ENCODE data around the gene OCA2. TPM values are rescaled to one million over a fixed set of nuclear protein-coding genes. Genes with fewer than 3 reads are reported as not detected.

The OCA2 gene
- total RNA-seq, 6 experiments from 2014 or later: 0.07 to 0.13 (median 0.12) TPM; not detected in 3

- intact Hi-C loops (cut with DNase I): no loop called here
- ATAC-seq (no peak), DNase-seq (no peak)
- Histone ChIP-seq H3K36me3 (no peaks in the 10 kb centered on the region), H3K4me3 (no peak overlapping the region), H3K4me1 (peaks cover 0 to 14% (median 0%) of the 10 kb centered on the region in 4 donors), H3K27ac (no peak overlapping the region), H3K27me3 (peaks cover 0 to 22% of the 10 kb centered on the region in 2 donors), H3K9me3 (no peaks in the 10 kb centered on the region)
- no peak for TF ChIP-seq CTCF (IDR thresholded peaks at IDR 0.05)
- TF ChIP-seq POLR2A (IDR thresholded peaks at IDR 0.05): no peak
- WGBS (ENCODE audit: insufficient coverage, low coverage, low lambda C conversion rate, missing lambda C conversion rate): 69% methylated on average over 7 of the region's 10 CpGs
Observed at GRCh38 chr15:28103831-28104230, 4.7 kb upstream of the OCA2 start.

- Histone ChIP-seq H3K4me3 (no peak overlapping the region), H3K4me1 (peaks cover 0 to 9% (median 0%) of the 10 kb centered on the region in 4 donors), H3K36me3 (no peaks in the 10 kb centered on the region), H3K27me3 (peaks cover 0 to 23% of the 10 kb centered on the region in 2 donors), H3K9me3 (no peaks in the 10 kb centered on the region), H3K27ac (no peak overlapping the region)
- no peak for DNase-seq
- TF ChIP-seq CTCF (IDR thresholded peaks at IDR 0.05) (no peak), POLR2A (IDR thresholded peaks at IDR 0.05) (no peak)
- 88% methylated on average over 3 of the region's 10 CpGs for WGBS (ENCODE audit: insufficient coverage, low coverage, low lambda C conversion rate, missing lambda C conversion rate)
- intact Hi-C loops (cut with DNase I): no loop called here
- ATAC-seq: no peak
Observed at GRCh38 chr15:28101983-28102441, 2.9 kb upstream of the OCA2 start.

- no peak overlapping the region for H3K4me3 ChIP-seq
- H3K9me3 ChIP-seq: no peaks in the 10 kb centered on the region
- H3K27ac ChIP-seq: no peak overlapping the region
- ATAC-seq (no peak), DNase-seq (no peak)
- H3K27me3 ChIP-seq: peaks cover 0 to 23% of the 10 kb centered on the region in 2 donors
- TF ChIP-seq CTCF (IDR thresholded peaks at IDR 0.05): no peak
- TF ChIP-seq POLR2A (IDR thresholded peaks at IDR 0.05): no peak
- peaks cover 0 to 9% (median 0%) of the 10 kb centered on the region in 4 donors for H3K4me1 ChIP-seq
- H3K36me3 ChIP-seq: no peaks in the 10 kb centered on the region
- intact Hi-C loops (cut with DNase I): no loop called here
- WGBS (ENCODE audit: insufficient coverage, low coverage, low lambda C conversion rate, missing lambda C conversion rate): 75% methylated on average over 3 of the region's 8 CpGs
Observed at GRCh38 chr15:28101201-28101600, 2.1 kb upstream of the OCA2 start.

GRCh38 chr15:28100516-28101195 lies 1.5 kb upstream of the OCA2 start:
- WGBS (ENCODE audit: insufficient coverage, low coverage, low lambda C conversion rate, missing lambda C conversion rate): 100% methylated on average over 1 of the region's 20 CpGs
- TF ChIP-seq CTCF (IDR thresholded peaks at IDR 0.05) (no peak), POLR2A (IDR thresholded peaks at IDR 0.05) (no peak)
- H3K9me3 ChIP-seq: no peaks in the 10 kb centered on the region
- H3K27ac ChIP-seq: no peak overlapping the region
- H3K27me3 ChIP-seq: peaks cover 0 to 25% of the 10 kb centered on the region in 2 donors
- no peak overlapping the region for H3K4me3 ChIP-seq
- no peak for DNase-seq
- H3K4me1 ChIP-seq: peaks cover 0 to 9% (median 0%) of the 10 kb centered on the region in 4 donors
- intact Hi-C loops (cut with DNase I): no loop called here
- no peaks in the 10 kb centered on the region for H3K36me3 ChIP-seq
- ATAC-seq: no peak
